Calu3 (cell line): Measurements from ENCODE around the gene MRGPRF. TPM values are rescaled to one million over a fixed set of nuclear protein-coding genes. Genes with fewer than 3 reads are reported as not detected.

Source experiments
- BruUV-seq: library from RNA; stranded (reverse); fragments of 400-500 nt; replicated peaks from 2 replicates; lab custom pipeline; 2021; lab: Mats Ljungman, UMichigan
- CTCF ChIA-PET: fragments of 300-600 bp; sonication (Branson Sonifier 250); formaldehyde crosslinking; loops from one replicate; lab custom pipeline; 2022; ENCODE audit warnings: antibody characterized with exemption; lab: Charles Lee
- DNase-seq: peaks from one replicate; pipeline ENCODE4 v3.0.0; 2022
- H3K27ac Mint-ChIP-seq: one replicate; pipeline ENCODE4 v1.8.0; 2022; ENCODE audit warnings: mixed read lengths; ENCODE audit not compliant: unreplicated experiment
- H3K27me3 Mint-ChIP-seq: one replicate; pipeline ENCODE4 v1.8.0; 2022; ENCODE audit warnings: mixed read lengths; ENCODE audit not compliant: unreplicated experiment
- H3K36me3 Mint-ChIP-seq: one replicate; pipeline ENCODE4 v1.8.0; 2022; ENCODE audit warnings: mild to moderate bottlenecking, moderate library complexity, mixed read lengths; ENCODE audit not compliant: insufficient read depth, unreplicated experiment
- H3K4me1 Mint-ChIP-seq: one replicate; pipeline ENCODE4 v1.8.0; 2022; ENCODE audit warnings: mild to moderate bottlenecking, low read depth, mixed read lengths; ENCODE audit not compliant: unreplicated experiment
- H3K4me3 Mint-ChIP-seq: one replicate; pipeline ENCODE4 v1.8.0; 2022; ENCODE audit warnings: mild to moderate bottlenecking, low read depth, moderate library complexity, mixed read lengths; ENCODE audit not compliant: unreplicated experiment
- H3K9me3 Mint-ChIP-seq: one replicate; pipeline ENCODE4 v1.8.0; 2022; ENCODE audit warnings: low read depth, mixed read lengths; ENCODE audit not compliant: unreplicated experiment
- intact Hi-C: fragments of 100-400 bp; cut with micrococcal nuclease; formaldehyde crosslinking; loops from one replicate; pipeline ENCODE4 v1.10.0; 2022; ENCODE audit not compliant: unreplicated experiment
- total RNA-seq: library from RNA; stranded (reverse); gene quantifications from 2 replicates; pipeline ENCODE4 v1.2.3, GENCODE V29; 2022
- TF ChIP-seq, protein P1 (sequence below): fragments of 200-600 bp; IDR thresholded peaks from one replicate; pipeline ENCODE4 v1.8.0; 2022; ENCODE audit warnings: antibody characterized with exemption; ENCODE audit not compliant: unreplicated experiment

Gene MRGPRF
- total RNA-seq, 1 experiment from 2014 or later = 0.14 TPM

DNA sequence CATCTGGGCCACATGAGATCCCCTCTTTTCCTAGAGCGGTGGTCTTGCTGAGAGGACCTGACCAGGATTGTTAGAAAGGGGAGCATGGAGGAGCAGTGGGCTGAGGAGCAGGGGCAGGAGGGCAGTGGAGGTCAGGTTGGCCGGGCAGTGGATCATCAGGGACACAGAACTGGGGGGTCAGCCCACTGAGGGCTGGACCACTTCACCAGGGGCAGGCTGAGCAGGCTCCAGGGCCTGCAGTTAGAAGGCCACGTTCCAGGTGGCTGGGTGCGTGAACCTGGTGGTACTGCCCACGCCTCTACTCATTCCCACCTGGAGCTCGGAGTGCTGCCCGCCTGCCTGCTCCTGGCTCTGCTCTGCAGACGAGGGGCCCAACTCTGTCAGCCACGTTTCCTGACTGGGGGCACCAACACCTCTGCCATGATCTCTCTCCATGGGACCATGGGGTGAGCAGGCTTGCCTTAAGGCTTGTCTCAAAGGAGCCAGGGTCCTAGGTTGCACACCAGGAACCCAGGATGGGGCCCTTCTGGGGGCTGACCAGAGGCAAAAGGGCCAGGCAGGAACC is 9.7 kb downstream of the MRGPRF start:
- Mint-ChIP-seq H3K27ac (no peak overlapping the region), H3K27me3 (peaks cover 36% of the 10 kb centered on the region), H3K36me3 (no peaks in the 10 kb centered on the region), H3K4me1 (peaks cover 12% of the 10 kb centered on the region), H3K9me3 (no peaks in the 10 kb centered on the region), H3K4me3 (no peak overlapping the region)
- BruUV-seq = no TSS peak
- TF ChIP-seq, protein P1, sequence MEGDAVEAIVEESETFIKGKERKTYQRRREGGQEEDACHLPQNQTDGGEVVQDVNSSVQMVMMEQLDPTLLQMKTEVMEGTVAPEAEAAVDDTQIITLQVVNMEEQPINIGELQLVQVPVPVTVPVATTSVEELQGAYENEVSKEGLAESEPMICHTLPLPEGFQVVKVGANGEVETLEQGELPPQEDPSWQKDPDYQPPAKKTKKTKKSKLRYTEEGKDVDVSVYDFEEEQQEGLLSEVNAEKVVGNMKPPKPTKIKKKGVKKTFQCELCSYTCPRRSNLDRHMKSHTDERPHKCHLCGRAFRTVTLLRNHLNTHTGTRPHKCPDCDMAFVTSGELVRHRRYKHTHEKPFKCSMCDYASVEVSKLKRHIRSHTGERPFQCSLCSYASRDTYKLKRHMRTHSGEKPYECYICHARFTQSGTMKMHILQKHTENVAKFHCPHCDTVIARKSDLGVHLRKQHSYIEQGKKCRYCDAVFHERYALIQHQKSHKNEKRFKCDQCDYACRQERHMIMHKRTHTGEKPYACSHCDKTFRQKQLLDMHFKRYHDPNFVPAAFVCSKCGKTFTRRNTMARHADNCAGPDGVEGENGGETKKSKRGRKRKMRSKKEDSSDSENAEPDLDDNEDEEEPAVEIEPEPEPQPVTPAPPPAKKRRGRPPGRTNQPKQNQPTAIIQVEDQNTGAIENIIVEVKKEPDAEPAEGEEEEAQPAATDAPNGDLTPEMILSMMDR = no peak
- CTCF ChIA-PET = interaction anchor here (1.6 kb wide), 1 partner anchor 8 kb away, joined by 3 read pairs; no protein-coding TSS in a partner anchor
- DNase-seq = no peak
- intact Hi-C loops = no loop called here

DNA sequence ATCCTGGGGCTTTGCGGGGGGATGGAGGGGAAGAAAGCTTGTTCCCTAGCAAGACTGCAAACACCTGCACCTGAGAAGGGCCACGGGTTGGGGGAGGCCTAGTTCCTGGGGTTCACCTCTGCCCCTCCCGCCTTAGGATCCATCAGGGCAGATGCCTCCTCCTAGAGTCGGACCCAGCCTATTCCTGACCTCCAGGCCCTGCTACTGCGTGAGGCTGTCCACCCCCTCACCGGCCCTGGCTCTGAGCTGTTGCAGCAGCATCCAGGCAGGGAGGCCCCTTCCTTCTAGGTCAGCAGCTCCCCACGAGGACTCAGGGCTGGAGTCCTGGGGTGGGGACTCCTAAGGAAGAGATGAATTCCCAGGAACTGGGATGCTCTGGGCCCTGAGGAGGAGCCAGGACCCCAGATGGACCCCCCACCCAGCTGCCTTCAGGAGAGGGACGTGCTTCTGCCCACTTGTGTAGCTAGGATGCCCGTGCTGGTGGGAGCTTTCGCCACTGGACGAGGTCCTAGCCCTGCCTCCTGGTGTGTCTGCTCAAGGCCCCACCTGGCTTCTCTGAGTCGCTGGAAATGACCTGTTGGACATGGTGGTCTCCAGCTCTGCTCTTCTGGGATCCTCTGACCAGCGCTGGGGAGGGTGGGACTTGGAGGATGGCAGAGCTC is 10.3 kb downstream of the MRGPRF start:
- Mint-ChIP-seq H3K4me1 (peaks cover 5% of the 10 kb centered on the region), H3K9me3 (no peaks in the 10 kb centered on the region), H3K27ac (no peak overlapping the region), H3K27me3 (peaks cover 37% of the 10 kb centered on the region), H3K36me3 (no peaks in the 10 kb centered on the region), H3K4me3 (no peak overlapping the region)
- BruUV-seq = no TSS peak
- no peak for DNase-seq
- CTCF ChIA-PET = interaction anchor here (0.7 to 1.6 kb wide), 2 partner anchors 8 to 878 kb away, joined by 3 to 7 read pairs; no protein-coding TSS in a partner anchor
- intact Hi-C loops = no loop called here
- TF ChIP-seq, protein P1 = no peak

DNA sequence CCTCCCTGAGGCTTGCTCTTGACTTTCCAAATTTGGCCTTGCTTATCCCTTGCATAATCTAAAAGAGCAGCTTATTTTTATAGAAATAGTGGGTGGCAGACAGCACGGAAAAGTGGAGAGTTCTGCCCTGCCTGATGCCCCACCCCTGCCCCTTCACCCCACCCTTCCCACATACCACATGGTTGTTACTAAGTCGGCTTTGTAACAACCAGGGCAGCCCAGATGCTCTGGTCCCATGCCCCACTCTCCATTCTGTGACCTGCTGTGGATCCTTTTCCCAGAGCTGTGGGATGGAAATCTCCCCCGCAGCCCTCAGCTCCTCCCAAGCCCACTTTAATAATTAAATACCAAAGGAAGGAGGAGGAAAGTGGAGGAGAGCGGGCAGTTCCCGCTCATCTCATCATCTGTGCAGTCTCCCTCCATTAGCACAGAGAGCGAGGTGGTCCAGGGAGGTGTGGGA is 10.9 kb downstream of the MRGPRF start:
- no peak for DNase-seq
- Mint-ChIP-seq H3K27me3 (peaks cover 37% of the 10 kb centered on the region), H3K4me1 (no peaks in the 10 kb centered on the region), H3K9me3 (no peaks in the 10 kb centered on the region), H3K27ac (no peak overlapping the region), H3K4me3 (no peak overlapping the region), H3K36me3 (no peaks in the 10 kb centered on the region)
- TF ChIP-seq, protein P1 = no peak
- BruUV-seq = no TSS peak
- CTCF ChIA-PET = interaction anchor here (0.7 to 1.6 kb wide), 2 partner anchors 9 to 878 kb away, joined by 3 to 7 read pairs; no protein-coding TSS in a partner anchor
- intact Hi-C loops = no loop called here

DNA sequence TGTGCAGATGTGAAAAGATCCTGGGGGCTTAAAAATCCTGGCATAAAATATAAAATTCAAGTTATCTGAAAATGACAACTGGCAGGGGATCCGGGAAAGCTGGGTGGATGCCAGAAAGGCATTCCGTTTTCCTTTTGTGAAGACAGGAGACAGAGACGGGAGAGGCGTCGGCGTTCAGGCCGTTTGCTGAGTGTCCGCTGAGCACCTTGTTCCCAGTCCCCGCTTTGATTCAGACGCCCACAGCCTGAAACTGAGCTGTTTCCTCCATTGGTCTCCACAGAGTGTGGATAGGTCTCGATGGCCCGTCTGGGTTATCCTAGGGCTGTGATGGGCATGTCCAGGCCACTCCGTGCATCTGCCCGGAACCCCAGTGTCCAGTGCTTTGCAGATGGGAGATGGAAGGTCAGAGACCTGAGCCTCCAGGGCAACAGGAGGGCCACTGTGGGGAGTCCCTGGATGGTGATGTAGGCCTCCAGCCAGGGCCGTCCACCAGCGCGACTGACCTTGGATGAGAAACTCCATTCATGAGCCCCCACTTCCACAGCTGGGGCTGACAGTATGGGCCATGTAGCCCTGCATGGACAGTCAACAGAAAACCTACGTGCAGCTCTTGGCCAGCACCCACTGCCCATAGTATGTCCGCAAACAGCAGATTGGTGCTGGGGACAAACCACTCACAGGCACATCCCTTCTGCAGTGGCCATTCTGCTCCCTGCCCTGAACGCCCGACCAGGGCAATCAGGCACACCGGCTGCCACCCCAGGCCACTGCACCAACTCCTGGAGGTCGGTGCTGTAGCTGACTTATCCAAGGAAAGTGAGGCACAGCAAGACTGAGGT is 11.6 kb downstream of the MRGPRF start:
- no peak for DNase-seq
- no TSS peak for BruUV-seq
- CTCF ChIA-PET = interaction anchor here (0.7 kb wide), 1 partner anchor 178 kb away, joined by 4 read pairs; no protein-coding TSS in a partner anchor

More for the DNA sequence above, 11.6 kb downstream of the MRGPRF start:
- Mint-ChIP-seq H3K27ac (no peak overlapping the region), H3K4me1 (no peaks in the 10 kb centered on the region), H3K27me3 (peaks cover 37% of the 10 kb centered on the region), H3K36me3 (no peaks in the 10 kb centered on the region), H3K4me3 (no peak overlapping the region), H3K9me3 (no peaks in the 10 kb centered on the region)
- intact Hi-C loops = no loop called here
- TF ChIP-seq, protein P1 = no peak
